DOHH2 (cell line): ENCODE results near the gene TOM1.

Experiments used
- H3F3A ChIP-seq: fragments of 200-600 bp; sonication (generic), shearing (Covaris generic); 2 replicates; pipeline ENCODE4 v1.6.0; 2016; ENCODE audit warnings: antibody characterized with exemption, mild to moderate bottlenecking; ENCODE audit not compliant: control insufficient read depth, insufficient read depth
- H3K27ac ChIP-seq: fragments of 200-600 bp; sonication (generic); 2 replicates; pipeline ENCODE4 v1.5.1; 2014; ENCODE audit warnings: low read depth, mild to moderate bottlenecking, low read length, moderate library complexity
- H3K27me3 ChIP-seq: fragments of 200-600 bp; sonication (generic); 2 replicates; pipeline ENCODE4 v1.6.1; 2014; ENCODE audit warnings: mild to moderate bottlenecking, low read length, mixed read lengths; ENCODE audit not compliant: control insufficient read depth
- H3K36me3 ChIP-seq: fragments of 200-600 bp; sonication (generic); 2 replicates; pipeline ENCODE4 v1.6.1; 2014; ENCODE audit warnings: mild to moderate bottlenecking, low read length, moderate library complexity, mixed read lengths; ENCODE audit not compliant: control insufficient read depth
- H3K4me1 ChIP-seq: fragments of 200-600 bp; sonication (generic); 2 replicates; pipeline ENCODE4 v1.6.1; 2014; ENCODE audit warnings: mild to moderate bottlenecking, low read length, mixed read lengths; ENCODE audit not compliant: control insufficient read depth
- H3K4me2 ChIP-seq: fragments of 200-600 bp; sonication (generic); 2 replicates; pipeline ENCODE4 v1.6.0; 2014; ENCODE audit warnings: mild to moderate bottlenecking, low read length, moderate library complexity
- H3K4me3 ChIP-seq: fragments of 200-600 bp; sonication (generic); 2 replicates; pipeline ENCODE4 v1.5.1; 2014; ENCODE audit warnings: mild to moderate bottlenecking, low read length, mixed read lengths
- H3K79me2 ChIP-seq: fragments of 200-600 bp; sonication (generic); 2 replicates; pipeline ENCODE4 v1.6.1; 2014; ENCODE audit warnings: mild to moderate bottlenecking, low read length, mixed read lengths; ENCODE audit not compliant: control insufficient read depth
- H3K9me2 ChIP-seq: fragments of 200-600 bp; sonication (generic); replicated peaks from 2 replicates; pipeline ENCODE4 v1.6.1; 2014; ENCODE audit warnings: mild to moderate bottlenecking, low read length, mixed read lengths; ENCODE audit not compliant: control insufficient read depth
- H3K9me3 ChIP-seq: fragments of 200-600 bp; sonication (generic); 2 replicates; pipeline ENCODE4 v1.6.1; 2014; ENCODE audit warnings: antibody characterized with exemption, low read length, mixed read lengths; ENCODE audit not compliant: control insufficient read depth, insufficient read depth
- H4K20me1 ChIP-seq: fragments of 200-600 bp; sonication (generic); 2 replicates; pipeline ENCODE4 v1.6.0; 2014; ENCODE audit warnings: low read depth, mild to moderate bottlenecking, antibody characterized with exemption, low read length, moderate library complexity; ENCODE audit not compliant: control insufficient read depth, insufficient read depth
- EZH2phosphoT487 ChIP-seq: fragments of 200-600 bp; sonication (generic); IDR thresholded peaks from 2 replicates; pipeline ENCODE4 v1.6.1; 2017; ENCODE audit warnings: borderline replicate concordance, mild to moderate bottlenecking, antibody characterized with exemption, low read length, moderate library complexity, mixed read lengths
- TF ChIP-seq, protein P1 (sequence below): fragments of 200-600 bp; sonication (generic); IDR thresholded peaks from one replicate; pipeline ENCODE4 v1.5.1; 2014; ENCODE audit warnings: antibody characterized with exemption, mild to moderate bottlenecking, low read depth, low read length; ENCODE audit not compliant: poor library complexity, severe bottlenecking

Gene TOM1

GRCh38 chr22:35314161-35314942 lies 14.7 kb downstream of the TOM1 start:
- Histone ChIP-seq H3K4me3 (no peak overlapping the region), H3K4me2 (no peak overlapping the region), H3K27me3 (no peaks in the 10 kb centered on the region), H3K79me2 (no peaks in the 10 kb centered on the region), H4K20me1 (no peaks in the 10 kb centered on the region), H3F3A (no peaks in the 10 kb centered on the region), H3K9me3 (no peaks in the 10 kb centered on the region), H3K9me2 (no peaks in the 10 kb centered on the region), H3K36me3 (no peaks in the 10 kb centered on the region), H3K4me1 (peaks cover 31% of the 10 kb centered on the region), H3K27ac (no peak overlapping the region)
- TF ChIP-seq, protein P1, sequence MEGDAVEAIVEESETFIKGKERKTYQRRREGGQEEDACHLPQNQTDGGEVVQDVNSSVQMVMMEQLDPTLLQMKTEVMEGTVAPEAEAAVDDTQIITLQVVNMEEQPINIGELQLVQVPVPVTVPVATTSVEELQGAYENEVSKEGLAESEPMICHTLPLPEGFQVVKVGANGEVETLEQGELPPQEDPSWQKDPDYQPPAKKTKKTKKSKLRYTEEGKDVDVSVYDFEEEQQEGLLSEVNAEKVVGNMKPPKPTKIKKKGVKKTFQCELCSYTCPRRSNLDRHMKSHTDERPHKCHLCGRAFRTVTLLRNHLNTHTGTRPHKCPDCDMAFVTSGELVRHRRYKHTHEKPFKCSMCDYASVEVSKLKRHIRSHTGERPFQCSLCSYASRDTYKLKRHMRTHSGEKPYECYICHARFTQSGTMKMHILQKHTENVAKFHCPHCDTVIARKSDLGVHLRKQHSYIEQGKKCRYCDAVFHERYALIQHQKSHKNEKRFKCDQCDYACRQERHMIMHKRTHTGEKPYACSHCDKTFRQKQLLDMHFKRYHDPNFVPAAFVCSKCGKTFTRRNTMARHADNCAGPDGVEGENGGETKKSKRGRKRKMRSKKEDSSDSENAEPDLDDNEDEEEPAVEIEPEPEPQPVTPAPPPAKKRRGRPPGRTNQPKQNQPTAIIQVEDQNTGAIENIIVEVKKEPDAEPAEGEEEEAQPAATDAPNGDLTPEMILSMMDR, result no peak
- TF ChIP-seq EZH2phosphoT487, result no peak

DNA sequence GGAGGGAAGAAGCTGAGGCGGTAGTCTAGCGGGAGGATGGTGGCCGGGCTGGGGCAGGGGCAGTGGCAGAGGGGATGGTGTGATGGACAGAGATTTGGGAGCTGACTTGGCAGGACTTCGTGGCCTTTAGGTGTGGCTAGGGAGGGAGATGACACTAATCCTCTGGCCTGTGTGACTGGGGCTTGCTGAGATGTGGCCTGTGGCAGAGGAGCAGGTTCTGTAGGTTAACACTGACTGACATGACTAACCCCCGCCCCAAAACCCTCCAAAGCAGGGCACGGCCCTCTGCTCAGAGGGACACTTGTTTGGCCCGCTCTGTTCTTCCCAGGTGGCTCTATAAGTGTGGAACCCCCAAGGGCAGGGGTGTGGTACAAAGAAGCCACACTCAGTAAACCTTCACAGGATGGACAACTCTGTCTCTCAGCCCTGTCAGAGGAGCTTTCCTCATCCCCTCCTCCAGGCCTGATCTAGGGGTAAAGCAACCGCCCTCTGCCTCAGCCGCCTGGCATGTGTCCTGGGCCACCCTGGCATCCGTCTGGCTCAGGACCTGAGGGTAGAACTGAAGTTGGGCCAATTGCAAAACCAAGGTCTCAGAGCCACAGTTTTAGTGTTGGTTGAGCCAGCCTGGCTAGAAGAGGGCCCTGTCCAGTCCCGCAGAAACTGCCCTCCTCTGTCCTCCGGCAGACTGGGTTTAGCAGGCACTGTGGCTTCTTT lies 15.6 kb downstream of the TOM1 start:
- no peak overlapping the region for H3K4me3 ChIP-seq
- H3K36me3 ChIP-seq, result no peaks in the 10 kb centered on the region
- H4K20me1 ChIP-seq, result no peaks in the 10 kb centered on the region
- no peaks in the 10 kb centered on the region for H3K9me2 ChIP-seq
- TF ChIP-seq, protein P1, result no peak
- TF ChIP-seq EZH2phosphoT487, result no peak
- H3K27ac ChIP-seq, result no peak overlapping the region
- no peaks in the 10 kb centered on the region for H3K79me2 ChIP-seq
- H3K4me1 ChIP-seq, result peaks cover 31% of the 10 kb centered on the region
- H3F3A ChIP-seq, result no peaks in the 10 kb centered on the region
- no peaks in the 10 kb centered on the region for H3K27me3 ChIP-seq
- no peaks in the 10 kb centered on the region for H3K9me3 ChIP-seq
- no peak overlapping the region for H3K4me2 ChIP-seq

DNA sequence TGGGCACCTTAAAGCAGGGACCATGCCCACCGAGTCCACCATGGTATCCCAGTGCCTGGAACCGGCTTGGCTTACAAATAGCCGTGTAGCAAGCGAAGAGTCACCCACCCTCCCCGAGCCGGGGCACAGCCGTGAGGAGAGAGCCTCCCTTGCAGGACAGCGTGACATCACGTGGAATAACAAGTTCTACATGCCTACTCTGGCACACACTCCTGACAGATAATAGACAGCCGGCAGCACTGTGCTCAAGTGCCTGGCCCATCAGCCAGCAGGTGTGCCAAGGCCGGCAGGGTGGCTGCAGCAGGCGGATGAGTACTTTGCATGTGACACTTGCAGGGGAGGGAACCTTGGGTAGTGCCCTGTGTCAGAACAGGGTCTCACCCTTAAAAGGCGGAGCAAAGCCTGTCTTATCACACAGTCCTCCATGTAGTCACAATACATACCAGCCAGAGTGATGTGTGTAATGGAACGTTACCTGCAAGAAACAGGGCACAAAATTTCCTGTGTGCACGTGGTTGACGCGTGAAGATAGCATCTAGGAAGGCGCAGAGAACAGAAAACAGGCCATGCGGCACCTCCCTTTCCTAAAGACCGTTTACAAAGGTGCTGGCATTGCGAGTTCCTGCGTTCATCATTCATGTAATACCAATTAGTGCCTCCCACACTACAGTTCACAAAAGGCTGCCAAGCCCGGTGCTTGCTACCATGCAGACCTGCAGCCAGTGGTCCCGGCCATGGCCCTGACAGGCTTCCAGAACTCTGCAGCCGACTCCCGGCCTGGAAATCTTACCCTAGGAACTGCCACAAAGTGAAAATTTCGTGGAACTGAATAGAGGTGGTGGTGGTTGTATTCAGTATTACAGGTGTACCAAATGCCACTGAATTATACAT lies 16.4 kb downstream of the TOM1 start:
- H3K27ac ChIP-seq, result no peak overlapping the region
- H3K4me2 ChIP-seq, result no peak overlapping the region
- peaks cover 24% of the 10 kb centered on the region for H3K4me1 ChIP-seq
- H3K4me3 ChIP-seq, result no peak overlapping the region
- H3K79me2 ChIP-seq, result no peaks in the 10 kb centered on the region
- no peaks in the 10 kb centered on the region for H4K20me1 ChIP-seq
- no peaks in the 10 kb centered on the region for H3K9me2 ChIP-seq
- H3K36me3 ChIP-seq, result no peaks in the 10 kb centered on the region
- TF ChIP-seq, protein P1, result no peak
- TF ChIP-seq EZH2phosphoT487, result no peak
- H3K9me3 ChIP-seq, result no peaks in the 10 kb centered on the region
- no peaks in the 10 kb centered on the region for H3K27me3 ChIP-seq
- H3F3A ChIP-seq, result no peaks in the 10 kb centered on the region
